NCI-H526 treated with DMSO at 0.1 percent for 48 hours (cell line): ENCODE measurements around the gene RBM18.

Experiments used
- DNase-seq: peaks from one replicate; lab custom pipeline; 2025; lab: John Stamatoyannopoulos, UW

The RBM18 gene

DNA sequence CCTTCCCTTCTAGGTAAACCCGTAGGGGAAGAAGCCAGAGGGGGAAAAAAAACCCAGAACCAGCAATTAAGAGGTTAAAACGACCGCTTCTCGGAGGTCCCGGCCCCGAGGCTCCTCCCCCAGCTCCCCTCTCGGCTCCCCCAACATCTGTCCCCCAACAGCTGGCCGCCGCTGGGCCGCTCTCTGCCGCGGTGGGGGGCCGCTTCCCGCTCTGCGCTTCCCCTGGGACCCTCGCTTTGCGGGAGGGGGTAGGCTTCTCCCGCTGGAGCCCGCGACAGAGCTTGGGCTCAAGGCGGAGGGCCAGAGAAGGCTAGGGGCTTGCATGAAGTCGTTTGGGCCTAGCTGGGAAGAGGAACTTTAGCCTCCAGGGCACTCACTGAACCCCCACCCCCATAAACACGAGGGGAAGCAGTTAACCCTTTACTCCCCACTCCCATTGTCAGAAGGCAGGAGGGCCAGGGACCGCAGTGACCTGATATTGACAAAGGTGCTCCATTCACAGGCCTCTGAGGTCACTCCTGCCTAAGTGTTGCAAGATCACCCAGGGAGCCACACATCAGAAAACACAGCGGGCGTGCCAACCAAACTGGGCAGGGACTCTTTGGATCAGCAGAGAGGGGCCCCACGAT is 43.3 kb downstream of the RBM18 start:
- no peak for DNase-seq

DNA sequence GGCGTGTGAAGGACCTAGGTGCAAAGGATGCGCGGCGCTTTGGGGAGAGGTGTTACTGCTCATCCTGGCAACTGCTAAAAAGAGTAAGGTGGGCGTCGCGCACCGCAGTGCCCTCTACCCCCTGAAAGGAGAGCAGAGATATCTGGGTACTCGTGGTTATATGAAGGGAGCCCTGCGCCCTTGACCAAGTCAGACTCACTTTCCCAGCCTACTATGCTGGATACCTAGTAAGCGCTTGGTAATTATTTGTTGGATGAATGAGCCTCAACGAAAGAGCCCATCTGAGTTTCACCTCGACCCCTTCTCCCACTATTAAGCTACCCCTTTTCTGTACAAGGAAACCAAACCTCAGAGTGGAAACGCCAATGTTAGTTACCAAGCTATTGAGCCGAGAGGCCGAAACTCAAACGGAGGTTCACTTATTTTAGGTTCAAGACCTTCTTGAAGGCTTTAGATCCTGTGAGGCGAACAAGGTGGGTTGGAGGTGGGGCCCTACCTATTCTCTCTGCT is 43.9 kb downstream of the RBM18 start:
- DNase-seq: no peak

DNA sequence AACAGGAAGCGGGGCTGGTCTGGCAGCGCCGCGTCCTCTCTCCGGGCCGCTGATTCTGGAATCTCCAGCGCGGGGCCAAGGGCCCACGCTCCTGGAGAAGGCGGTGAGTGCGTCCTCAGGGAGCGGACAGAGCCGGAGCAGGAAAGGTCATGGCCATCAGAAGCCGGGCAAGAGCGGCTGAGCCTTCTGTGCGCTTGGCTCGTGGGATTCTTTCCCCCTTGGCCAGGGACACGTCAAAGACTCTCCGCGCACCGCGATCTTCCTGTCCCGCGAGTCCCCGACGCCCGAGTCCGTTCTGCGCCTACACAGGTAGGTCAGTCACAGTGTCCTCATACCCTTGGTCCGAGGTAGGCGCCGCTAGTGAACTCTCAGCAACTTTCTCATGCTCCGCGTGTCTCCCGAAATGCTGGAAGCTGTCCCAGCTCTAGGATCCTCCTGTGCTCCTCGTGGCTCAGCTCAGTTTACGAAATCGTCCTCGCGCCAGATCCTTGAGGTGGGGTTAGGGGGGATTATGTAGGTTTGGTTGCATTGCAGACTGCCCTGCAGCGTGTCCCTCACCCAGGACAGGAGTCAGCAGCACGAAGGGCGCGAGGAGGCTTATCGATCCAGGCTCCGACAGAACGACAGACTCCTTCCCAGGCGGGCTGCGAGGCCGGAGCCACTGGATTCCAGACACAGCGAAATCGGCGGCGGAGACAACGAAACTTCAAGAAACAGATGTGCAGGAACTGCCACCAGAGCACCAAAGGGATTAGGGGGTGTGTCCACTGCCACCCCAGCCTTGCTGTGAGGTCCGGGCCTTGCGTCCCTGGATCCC is 44.6 kb downstream of the RBM18 start:
- DNase-seq: no peak

GRCh38 chr9:122218935-122219855 is 45.4 kb downstream of the RBM18 start:
- no peak for DNase-seq

GRCh38 chr9:122218071-122218934 is 46.3 kb downstream of the RBM18 start:
- no peak for DNase-seq

- DNase-seq: no peak
Observed at GRCh38 chr9:122217640-122218039, 47.0 kb downstream of the RBM18 start.

DNA sequence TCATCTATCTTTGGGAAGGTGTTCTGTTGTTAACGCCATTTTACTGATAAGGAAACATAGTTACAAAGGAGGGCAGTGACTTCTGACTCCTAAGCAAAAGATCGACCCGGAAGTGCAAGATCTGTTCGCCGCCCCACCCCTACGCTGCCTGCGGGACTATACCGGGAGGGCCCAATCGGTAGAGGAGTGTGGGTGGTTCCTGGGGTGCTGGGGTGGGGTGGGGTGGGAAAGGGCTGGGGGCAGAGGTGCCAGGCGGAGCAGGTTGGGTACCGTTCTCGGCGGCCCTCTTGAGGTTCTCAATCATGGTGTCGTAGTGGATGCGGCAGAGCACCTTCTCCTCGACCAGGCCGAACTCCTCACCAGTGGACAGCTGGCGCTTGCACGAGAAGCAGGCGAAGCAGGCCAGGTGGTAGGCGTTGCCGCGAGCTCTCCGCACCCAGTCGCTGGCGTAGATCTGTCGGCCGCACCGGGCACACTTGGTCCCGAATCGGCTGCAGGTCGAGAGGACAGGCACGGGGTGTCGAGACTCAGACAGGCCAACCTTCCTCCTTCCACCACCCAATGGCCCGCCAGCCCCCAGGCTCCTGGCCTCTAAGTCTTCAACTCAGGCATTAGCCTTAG is 47.7 kb downstream of the RBM18 start:
- no peak for DNase-seq

GRCh38 chr9:122216138-122216797 is 48.4 kb downstream of the RBM18 start:
- no peak for DNase-seq

GRCh38 chr9:122215663-122216062 is 49.0 kb downstream of the RBM18 start:
- no peak for DNase-seq

- DNase-seq: no peak
Observed at GRCh38 chr9:122214507-122214906, 50.1 kb downstream of the RBM18 start.

- peak; percentile 67 for DNase-seq
Observed at GRCh38 chr9:122213589-122214413, 50.8 kb downstream of the RBM18 start.

DNA sequence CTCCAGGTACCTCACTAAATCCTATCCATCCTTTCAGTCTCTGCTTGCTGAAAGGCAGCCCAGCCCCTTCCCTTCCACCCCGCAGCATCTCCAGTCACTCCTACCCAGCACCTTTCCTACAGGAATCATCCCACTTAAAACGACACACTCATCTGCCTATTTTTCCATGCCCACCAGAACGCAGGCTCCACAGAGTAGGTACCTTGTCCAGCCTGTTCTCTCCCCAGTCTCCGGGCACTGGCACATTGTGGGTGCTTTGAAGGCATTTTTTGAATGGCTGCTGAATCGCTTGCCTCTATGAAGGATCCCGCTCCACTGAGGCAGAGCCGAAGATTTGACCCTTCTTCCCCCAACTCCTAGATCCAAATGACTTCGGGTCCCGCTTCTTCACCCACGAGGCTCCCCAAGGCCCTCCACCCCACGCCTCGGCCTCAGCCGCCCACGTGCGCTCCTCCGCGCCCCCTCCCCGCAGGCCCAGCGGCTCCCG is 51.5 kb downstream of the RBM18 start:
- no peak for DNase-seq

DNA sequence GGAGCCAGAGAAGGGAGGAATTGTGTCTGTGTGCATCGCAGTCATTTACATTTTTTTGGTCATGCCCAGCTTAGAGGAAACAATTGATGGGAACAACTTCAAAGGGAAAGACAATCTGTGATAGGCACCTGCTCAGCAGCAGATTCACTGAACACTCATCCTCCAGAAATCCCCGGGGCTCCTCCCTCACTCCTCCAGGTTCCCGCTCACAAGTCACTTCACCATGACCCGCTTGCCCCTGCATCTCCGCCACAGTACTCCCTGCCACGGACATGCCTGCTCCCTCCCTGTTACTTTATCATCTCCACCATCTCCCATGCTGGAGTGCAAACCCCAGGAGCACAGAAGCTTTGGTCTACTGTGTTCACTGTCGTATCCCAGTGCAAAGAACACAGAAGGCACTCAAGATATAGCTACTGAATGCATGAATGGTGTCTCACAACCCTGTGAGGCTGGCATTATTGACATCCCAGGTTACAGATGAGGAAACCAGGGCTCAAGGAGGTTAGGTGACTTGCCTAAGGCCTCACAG is 52.1 kb downstream of the RBM18 start:
- DNase-seq: no peak

DNA sequence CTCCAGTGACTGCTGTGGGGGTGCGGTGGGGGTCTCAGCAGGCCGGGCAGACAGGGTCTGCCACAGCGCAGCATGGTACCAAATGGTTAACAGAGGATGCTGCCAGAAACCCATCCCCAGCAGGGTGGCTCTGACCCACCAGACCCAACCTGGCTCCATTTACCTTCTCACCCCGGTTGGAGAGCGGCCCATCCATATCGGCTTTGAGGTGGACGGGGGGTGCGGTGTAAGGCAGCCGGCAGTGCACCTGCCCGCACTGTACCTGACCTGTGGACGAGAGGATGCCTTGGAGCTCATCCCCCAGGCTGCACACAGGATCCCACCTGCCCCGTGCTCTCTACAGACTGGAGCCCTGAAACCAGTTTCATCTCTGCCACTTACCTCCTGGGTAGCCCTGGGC is 55.2 kb downstream of the RBM18 start:
- DNase-seq: no peak

DNA sequence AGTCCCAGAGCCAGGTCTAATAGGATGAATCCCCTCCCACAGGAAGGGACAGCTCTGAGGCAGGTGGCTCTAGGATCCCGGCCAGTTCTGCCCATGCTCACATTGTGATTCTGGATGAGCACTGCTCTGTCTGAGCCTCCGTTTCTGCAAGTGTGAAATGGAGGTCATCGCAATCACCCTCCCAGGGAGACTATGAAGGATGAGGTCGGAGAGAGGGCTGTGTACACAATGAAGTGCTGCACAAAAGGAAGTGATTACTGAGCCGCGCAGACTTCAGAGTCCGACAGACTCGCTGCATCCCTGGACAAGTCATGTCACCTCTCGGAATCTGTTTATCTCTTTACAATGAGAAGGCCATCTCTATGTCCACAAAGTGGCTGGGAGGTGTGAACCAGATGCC is 57.5 kb downstream of the RBM18 start:
- DNase-seq: no peak

- DNase-seq: no peak
Observed at GRCh38 chr9:122206118-122207046, 58.3 kb downstream of the RBM18 start.

- no peak for DNase-seq
Observed at GRCh38 chr9:122205176-122205575, 59.5 kb downstream of the RBM18 start.

DNA sequence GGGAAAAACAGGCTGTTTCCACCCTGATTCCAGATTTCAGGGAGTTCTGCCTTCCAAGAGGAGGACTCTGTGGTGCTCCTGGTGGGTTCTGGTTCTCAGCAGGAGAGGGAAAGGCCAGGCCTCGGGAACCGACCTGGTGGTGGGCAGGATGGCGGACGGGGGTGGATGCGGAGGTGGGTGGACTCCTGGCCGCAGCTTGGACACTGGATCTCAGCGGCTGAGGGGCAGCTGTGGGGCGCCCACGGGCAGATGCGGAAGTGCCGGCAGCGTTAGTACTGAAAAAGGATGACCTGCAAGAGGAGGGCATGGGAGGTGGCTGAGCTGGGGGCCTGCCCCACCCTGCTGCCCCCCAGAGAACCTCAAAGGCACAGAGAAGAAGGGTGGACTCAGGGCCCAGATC is 60.1 kb downstream of the RBM18 start:
- no peak for DNase-seq
